ENCODE data around the gene TMEM88. TPM values are rescaled to one million over a fixed set of nuclear protein-coding genes. Genes with fewer than 3 reads are reported as not detected.
A peak's percentile ranks its signal among the peaks of the same experiment; 100 is the strongest.

Gene TMEM88
- total and polyA plus RNA-seq, 2 of the 8 experiments (the other 6 are each of a cell fraction or from before 2014, with no cell fraction given): 0.69 to 8.8 TPM

- TF ChIP-seq EGR1 (IDR thresholded peaks at IDR 0.05; ENCODE audit: borderline replicate concordance, low read depth, low read length) (peak; percentile 81; the same call in 1 of the 2 replicates), SIRT6 (IDR thresholded peaks at IDR 0.05; ENCODE audit: low read length) (no peak)
These were observed 12.2 kb upstream of the TMEM88 start (continued) for GRCh38 chr17:7842380-7843256.
